ENCODE data around the gene UGT2B28.
"Not testable (repeated sequence)": the region's sequence is repeated elsewhere in the genome, so short reads cannot be mapped to it uniquely, and the experiment has no call there.

UGT2B28 gene

GRCh38 chr4:69280081-69280480, at the start of gene UGT2B28:
UGT2B28 (plus strand) TSS chr4:69280475; CDS start chr4:69280501, 26 bp downstream.
- DNase-seq, result not testable (repeated sequence)

GRCh38 chr4:69239092-69239491, 41.2 kb upstream of the UGT2B28 start:
- no peak for DNase-seq

GRCh38 chr4:69239557-69240168, 40.6 kb upstream of the UGT2B28 start:
- DNase-seq, result no peak

GRCh38 chr4:69240787-69241186, 39.5 kb upstream of the UGT2B28 start:
- DNase-seq, result not testable (repeated sequence)

- not testable (repeated sequence) for DNase-seq
These were observed 38.5 kb upstream of the UGT2B28 start for GRCh38 chr4:69241746-69242145.

- DNase-seq, result not testable (repeated sequence)
These were observed 37.6 kb upstream of the UGT2B28 start for GRCh38 chr4:69242562-69243240.

GRCh38 chr4:69250884-69251283, 29.4 kb upstream of the UGT2B28 start:
- not testable (repeated sequence) for DNase-seq

- not testable (repeated sequence) for DNase-seq
These were observed 27.0 kb upstream of the UGT2B28 start for GRCh38 chr4:69253147-69253772.

- DNase-seq, result not testable (repeated sequence)
These were observed 11.7 kb upstream of the UGT2B28 start for GRCh38 chr4:69268612-69269011.

GRCh38 chr4:69296356-69296755, 16.1 kb downstream of the UGT2B28 start:
- DNase-seq, result not testable (repeated sequence)

- DNase-seq, result not testable (repeated sequence)
These were observed 28.3 kb downstream of the UGT2B28 start for GRCh38 chr4:69308426-69309033.

- DNase-seq, result not testable (repeated sequence)
These were observed 29.3 kb downstream of the UGT2B28 start for GRCh38 chr4:69309549-69310076.

- DNase-seq, result not testable (repeated sequence)
These were observed 30.0 kb downstream of the UGT2B28 start for GRCh38 chr4:69310262-69310661.

- DNase-seq, result peak; percentile 12
These were observed 37.5 kb downstream of the UGT2B28 start for GRCh38 chr4:69317669-69318298.

- DNase-seq, result peak; percentile 62
These were observed 41.0 kb downstream of the UGT2B28 start for GRCh38 chr4:69321153-69321729.

GRCh38 chr4:69322055-69322454, 41.8 kb downstream of the UGT2B28 start:
- DNase-seq, result peak; percentile 45

GRCh38 chr4:69323284-69323683, 43.0 kb downstream of the UGT2B28 start:
- no peak for DNase-seq

GRCh38 chr4:69330345-69331047, 50.2 kb downstream of the UGT2B28 start:
- no peak for DNase-seq

GRCh38 chr4:69331304-69331703, 51.0 kb downstream of the UGT2B28 start:
- DNase-seq, result not testable (repeated sequence)

GRCh38 chr4:69335485-69335884, 55.2 kb downstream of the UGT2B28 start:
- not testable (repeated sequence) for DNase-seq

- not testable (repeated sequence) for DNase-seq
These were observed 62.8 kb downstream of the UGT2B28 start for GRCh38 chr4:69343114-69343513.
